HG02678 (cell line): Measurements from ENCODE around the gene ELAVL1.

ENCODE experiments used
- ATAC-seq: cut with Tn5 transposase; IDR thresholded peaks from one replicate; pipeline ENCODE4 v1.9.1; 2021; ENCODE audit warnings: mild to moderate bottlenecking, moderate library complexity; ENCODE audit not compliant: unreplicated experiment

ELAVL1 gene

DNA sequence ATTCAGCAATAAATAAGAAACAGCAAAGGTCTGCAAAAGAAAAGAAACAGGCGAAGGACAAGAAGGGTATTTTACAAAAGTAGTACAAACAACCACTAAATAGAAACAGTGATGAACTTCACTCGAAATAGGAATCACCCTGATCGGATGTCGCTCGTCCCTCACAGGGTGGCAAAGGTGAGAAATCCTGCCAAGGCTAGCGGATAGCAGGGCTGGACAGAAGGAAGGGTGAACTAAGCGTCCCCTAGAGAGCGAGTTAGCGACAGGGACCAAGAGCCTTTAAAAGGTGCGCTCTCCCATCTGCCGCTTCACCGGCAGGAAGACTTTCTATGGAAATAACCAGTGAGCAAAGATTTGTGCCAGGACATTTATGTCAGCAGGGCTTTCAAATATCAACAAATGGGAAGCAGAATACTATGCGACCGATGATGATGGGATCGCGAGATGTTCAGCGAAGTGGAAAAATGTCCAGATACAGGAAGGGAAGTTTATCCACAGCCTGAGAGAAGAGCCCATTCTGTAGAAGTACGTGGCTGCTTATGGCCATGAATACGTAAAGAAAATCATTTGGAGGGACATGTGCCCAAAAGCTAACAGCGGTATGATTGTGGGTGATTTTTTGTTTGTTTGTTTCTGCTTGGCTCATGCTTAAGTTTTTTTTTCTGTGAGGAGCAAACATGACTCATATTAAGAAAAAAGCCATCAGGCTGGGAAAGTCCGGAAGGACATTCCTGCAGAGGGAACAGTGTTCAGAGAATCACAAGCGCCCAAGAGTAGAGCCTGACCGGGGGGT is 18.9 kb downstream of the ELAVL1 start:
- ATAC-seq = no peak

DNA sequence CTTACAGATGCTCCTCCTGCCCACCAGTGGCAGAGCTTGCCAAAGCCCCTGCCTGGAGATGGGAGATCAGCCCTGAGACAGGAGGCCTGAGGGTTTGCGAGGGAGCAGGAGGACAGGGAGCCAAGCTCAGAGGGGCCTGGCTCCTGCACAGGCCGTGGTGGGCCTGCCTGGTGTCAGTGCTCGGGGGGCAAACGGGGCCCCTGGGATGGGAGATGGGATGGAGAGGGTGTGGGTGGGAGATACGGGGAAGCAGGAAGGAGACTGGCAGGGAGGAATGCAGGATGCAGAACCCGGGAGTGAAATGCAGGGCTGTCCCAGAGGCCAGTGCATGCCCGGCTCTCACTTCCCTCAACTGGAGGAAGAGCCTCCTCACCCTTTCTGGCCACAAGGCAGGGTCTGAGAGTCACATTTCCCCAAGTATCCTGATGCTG is 19.9 kb downstream of the ELAVL1 start:
- ATAC-seq = no peak

DNA sequence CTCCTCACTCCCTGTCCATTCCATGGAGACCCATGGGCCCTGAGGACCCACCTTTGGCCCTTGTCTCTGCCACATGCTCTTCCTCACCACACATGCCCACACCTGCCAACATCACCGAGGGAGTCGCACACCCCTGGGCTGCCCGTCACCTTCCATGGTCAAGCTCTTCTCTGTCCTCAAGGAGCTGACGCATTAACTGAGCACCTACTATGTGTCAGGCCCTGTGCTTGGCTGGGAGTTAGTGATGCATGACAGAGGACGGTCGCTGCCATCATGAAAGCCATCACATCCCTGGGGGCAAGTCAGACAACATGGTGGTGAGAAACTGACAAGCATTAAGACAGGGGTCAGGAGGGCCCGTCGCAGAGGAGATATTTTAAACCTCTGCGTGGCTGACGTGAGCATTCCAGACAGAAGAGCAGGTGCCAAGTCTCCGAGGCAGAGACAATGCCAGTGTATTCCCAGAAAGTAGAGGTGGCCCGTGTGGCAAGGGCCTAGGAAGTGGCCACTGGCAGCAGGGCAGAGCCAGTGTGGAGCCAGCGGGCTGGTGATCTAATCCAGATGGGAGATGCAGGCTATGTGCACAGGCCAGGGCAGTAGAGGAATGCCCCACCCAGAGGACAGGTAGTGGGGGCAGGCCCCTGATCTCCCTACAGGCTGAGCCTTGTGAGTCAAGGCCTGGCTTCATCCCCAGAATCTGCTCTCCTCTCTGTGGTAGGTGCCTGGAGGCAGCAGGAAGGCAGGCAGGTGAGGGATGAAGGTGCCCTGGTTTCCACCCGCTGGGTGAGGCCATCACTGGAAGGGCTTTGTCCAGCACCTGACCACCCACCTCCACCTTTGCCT is 21.2 kb downstream of the ELAVL1 start:
- ATAC-seq = no peak

DNA sequence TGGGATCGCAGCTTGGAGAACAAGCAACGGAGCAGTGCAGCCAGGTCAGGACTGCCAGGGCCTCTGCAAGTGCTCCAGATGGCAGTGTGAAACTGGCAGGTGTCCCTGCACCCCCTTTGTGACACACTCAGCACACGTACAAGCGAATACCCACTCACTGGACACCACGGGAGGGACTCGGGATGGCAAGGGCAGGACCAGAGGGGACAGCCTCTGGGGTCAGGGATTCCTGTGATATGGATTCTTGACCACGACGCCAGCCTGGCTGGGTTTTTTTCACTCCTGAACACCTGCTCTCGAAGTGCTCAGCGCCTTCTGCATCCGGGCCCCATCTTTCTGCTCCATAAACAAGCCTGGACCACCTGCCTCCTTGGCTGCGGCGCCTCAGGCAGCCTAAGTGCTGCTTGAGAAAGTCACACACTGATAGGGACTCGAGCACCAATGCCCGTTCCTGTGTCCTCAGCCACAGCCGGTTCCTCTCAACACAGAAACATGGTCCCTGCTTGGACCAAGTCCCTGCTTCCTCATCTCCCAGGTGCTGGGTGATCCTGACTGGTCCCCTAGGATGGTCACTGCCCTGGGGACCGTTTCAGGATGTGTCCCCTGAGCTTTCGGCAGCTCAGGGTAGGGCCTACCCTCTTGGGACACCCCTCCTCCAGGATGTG is 22.0 kb downstream of the ELAVL1 start:
- no peak for ATAC-seq

DNA sequence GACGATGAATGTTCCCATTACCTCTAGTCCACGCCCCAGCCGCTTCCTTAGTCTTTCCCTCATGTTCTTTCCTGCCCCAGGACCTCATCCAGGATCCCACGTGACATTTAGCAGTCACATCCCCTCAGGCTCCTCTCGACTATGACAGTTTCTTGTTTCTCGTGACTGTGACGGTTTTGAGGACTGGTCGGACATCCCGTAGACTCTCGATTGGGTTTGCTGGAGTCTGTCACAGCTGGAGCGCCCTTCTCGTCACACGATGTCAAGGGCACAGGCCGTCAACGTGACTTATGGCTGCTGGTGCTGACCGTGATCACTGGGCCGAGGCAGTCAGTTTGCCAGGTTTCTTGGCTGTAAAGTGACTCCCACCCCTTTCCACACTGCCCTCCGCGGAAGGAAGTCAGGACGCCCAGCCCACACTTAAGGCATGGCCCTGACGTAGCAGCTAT is 22.8 kb downstream of the ELAVL1 start:
- ATAC-seq = no peak

DNA sequence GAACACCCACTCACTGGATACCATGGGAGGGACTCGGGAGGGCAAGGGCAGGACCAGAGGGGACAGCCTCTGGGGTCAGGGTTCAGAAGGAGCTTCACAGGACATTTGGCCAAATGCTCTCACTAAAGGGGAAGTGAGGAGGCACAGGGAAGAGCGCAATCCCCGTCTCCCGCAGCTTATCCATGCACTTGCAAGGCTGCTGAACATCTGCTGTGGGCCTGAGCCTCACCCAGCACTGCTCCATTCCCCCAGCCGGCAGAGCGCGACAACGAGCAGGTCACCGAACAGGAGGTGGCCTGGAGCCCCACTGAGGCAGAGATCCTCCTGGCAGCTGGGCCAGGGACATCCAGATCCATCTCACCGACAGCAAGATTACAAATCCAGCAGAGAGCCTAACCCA is 23.3 kb downstream of the ELAVL1 start:
- ATAC-seq = no peak

DNA sequence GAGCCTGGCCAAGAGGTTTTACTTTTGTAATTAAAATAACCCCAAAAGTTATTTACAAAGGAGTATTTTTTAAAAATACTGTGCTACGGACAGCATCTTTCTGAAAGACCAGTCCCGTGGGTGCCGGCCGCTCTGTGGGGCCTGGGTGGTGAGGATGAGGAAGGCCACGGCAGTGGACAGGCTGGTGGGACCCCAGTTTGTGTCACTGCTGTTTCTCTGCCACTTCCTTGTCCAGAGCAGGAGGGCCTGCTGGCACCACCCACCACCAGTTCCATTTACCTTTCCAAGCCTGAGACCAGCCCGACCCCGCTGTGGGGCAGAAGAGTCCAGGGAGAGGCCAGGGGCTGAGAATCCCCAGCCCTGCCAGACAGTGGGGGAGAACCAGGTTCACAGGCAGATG is 23.8 kb downstream of the ELAVL1 start:
- no peak for ATAC-seq

DNA sequence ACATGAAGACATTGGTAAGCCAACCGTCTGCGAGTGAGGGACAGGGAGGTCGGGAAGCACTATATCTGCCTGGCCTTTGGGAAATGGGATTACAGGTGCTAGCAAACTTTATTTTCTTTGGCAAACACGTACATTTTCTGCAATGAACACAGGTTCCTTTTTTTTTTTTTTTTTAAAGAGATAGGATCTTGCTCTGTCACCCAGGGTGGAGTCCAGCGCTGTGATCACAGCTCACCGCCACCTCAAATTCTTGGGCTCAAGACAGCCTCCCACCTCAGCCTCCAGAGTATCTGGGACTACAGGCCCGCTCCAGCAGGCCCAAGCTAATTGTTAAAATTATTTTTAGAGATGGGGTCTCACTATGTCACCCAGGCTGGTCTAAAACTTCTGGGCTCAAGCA is 24.2 kb downstream of the ELAVL1 start:
- ATAC-seq = no peak

DNA sequence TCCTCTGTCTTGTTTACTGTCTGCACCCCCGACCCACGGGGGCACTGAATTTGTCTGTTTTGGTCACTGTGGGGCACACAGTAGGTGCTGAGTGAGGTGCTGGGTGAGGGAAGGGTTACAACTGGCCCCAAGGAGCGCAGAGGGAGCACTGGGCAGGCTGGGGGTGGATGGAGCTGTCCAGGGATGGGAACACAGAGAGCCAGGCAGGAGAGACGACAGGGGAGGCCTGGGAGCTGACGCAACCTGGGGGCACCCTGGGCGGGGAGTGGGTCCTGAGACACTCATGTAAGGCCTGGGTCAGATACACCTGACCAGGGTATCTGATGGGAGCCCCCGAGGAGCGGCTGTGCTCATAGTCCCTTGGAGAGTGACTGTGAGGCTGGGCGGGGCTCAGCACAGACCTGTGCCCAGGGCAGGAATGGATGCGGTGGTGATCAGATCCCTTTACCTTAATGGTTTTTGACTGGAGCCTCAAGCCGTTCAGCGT is 24.8 kb downstream of the ELAVL1 start:
- no peak for ATAC-seq

DNA sequence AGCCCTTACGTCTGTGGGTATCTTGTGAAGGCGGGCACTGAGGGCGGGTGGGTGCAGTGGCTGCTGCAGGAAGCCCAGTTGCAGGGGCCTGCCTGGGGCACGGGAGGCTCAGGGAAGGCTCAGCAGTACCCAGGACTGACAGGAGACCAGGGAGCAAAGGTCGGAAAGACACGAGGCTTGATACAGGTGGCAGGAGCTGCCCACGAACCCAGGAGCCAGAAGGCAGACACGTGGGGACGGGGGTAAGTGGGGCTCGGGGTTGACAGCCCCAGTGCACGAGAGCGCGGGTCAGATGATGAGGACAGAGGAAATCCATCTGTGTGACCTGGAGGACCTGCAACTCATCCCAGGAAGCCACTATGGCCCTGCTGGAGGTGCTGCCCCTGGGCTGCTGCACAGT is 25.3 kb downstream of the ELAVL1 start:
- ATAC-seq = no peak

DNA sequence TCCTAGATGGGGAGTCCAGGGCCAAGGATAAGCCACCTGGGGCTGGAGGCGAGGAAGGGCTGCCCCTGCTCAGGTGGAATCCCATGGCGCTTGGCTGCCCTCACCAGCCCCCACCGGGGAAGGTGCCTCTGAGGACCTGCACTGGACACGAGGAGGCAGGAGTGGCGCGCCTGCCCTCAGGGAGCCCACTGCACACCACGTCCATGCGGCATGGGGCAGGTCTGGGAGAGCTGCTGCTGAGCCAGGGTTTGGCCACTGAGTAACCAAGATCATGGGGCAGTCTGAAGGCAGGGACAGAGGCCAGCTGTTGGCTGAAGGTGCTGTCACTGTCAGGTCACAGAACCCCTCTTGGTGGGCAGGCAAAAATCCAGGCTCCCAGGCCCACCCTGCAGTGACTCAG is 25.9 kb downstream of the ELAVL1 start:
- no peak for ATAC-seq

DNA sequence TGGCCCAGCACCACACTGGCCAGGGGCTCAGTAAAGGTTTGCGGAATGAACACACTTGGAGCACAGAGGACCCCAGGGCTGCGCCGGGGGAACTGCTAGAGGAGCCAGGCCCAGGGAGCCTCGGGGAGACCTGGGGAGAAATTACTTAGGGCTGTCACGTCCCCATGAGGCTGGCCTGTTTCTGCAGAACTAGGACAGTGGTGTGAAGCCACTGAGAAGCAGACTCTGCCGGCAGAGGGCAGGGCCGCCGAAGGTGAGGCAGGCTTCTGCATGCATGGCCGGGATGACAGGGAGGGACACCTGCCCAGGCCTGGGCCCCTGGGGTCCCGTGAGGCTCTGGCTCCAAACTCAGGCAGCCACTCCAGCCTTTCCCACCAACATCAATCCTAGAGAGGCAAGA is 26.4 kb downstream of the ELAVL1 start:
- no peak for ATAC-seq

DNA sequence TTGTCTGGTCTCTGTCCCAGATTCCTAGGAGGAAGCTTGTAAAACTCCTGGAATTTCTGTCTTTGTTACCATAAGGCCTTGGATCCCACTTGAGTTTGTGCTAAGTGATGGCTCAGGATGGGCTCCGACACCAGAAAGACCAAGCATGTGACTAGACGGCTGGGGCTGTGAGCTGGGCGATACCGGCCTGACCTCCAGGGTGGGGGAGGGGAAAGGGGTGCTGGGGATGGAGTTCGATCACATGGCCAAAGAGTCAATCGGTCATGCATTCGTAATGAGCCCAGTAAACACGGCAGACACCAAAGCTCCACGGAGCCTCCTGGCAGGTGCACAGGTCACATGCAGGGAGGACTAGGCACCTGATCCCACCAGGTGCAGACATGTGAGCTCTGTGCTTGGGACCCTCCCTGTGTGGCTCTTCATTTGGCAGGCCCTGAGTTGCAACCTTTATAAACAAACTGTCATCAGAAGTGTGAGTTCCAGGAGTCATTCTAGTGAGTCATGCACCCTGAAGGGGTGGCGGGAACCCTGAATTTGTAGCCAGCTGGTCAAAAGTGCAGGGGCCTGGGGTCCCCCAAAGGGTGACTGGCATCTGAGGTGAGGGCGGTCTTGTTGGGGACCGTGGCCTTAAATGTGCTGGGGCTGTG is 27.1 kb downstream of the ELAVL1 start:
- ATAC-seq = no peak

DNA sequence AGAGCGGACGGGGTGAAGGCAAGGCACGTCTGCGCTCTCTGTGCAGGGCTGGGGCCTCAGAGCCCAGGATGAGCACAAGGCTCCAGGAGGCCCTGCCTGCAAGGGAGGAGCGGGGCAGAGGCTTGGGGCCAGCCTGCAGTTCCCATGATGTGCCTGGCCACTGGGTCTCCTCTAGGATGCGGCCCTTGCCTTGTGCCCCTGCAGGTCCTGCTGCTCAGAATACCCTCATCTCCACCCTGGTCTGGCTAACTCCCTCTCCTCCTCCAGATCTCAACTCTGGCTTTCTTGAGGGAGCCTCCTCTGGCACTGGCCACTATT is 27.8 kb downstream of the ELAVL1 start:
- ATAC-seq = no peak

DNA sequence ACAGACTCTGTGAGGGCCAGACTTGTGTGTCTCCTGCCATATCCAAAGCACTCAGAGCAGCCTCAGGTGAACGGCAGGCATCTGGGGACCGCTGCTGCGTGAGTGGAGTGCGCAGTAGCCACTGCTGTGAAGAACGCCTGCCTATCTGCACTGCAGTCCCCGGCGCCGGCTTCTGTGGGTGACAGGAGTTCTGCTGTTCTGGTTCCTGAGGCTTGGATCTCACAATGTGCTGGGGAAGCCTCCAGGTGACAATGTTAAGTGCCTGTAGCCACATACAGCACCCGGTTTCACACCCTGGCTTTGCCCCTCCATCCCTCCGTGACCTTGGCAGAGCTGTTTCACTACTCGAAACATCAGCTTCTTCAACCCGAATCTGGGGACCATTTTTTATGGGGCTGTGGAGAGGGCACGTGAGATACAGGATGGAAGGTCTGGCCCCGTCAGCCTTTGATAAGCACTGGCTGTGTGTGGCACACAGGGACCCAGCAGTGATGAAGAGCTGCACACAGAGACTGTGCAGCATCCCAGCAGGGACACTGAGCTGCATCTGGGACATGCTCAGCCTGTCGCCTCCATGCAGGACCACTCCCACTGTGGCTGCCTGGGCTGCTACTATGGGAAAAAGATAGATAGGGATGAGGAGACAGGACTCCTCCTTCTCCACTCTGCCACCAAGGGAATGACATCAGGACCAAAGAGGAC is 28.3 kb downstream of the ELAVL1 start:
- no peak for ATAC-seq

DNA sequence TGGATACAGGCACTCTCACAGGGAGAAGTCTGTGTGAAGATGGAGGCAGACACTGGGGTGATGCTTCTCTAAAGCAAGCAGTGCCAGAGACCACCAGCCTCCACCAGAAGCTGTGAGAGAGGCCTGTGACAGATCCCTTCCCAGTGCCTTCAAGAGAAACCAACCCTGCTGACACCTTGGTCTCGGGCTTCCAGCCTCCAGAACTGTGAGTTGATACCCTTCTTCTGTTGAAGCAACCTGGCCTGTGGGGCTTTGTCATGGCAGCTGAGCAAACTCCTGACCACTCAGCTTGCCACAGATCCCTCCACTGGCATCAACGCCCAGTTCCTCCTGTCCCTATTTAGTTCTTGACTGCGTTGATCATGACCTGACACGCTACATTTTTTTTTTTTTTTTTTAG is 29.0 kb downstream of the ELAVL1 start:
- ATAC-seq = no peak

DNA sequence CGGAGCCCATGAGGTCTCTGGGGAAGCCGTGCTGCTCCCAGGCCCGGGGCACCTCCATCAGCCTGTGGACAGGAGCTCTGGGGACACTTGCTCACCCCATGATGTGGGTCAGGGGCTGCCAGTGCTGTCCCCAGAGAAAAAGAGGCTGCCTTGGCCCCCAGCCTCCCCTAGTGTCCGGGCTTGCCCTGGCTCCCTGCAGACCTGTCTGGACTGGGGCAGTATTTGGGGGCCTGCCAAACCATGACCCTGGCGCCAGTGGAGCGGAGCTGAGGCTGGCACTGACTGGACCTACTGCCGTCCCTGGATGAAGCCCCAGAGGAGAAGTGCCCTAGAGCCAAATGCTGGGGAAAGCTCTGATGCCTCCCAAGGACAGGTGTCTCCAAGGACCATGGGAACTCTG is 30.4 kb downstream of the ELAVL1 start:
- no peak for ATAC-seq

DNA sequence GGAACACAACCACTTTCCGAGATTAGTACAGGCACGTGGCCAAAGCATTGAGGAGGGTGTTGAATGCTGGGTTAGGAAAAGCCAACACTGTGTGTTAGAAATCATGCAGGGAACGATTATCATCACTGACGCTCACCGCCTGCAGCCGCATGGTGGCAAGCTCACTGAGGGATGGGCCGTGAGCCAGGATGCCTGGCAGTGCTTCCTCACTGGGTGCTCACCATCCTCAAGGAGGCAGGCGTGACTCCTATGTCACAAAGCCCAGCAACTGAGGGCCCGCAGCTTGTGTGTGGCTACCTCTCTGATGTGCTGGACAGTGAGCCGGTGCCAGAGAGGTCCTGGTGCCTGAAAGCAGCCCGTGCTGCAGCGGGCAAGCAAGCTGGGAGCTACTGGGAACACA is 31.6 kb downstream of the ELAVL1 start:
- no peak for ATAC-seq

DNA sequence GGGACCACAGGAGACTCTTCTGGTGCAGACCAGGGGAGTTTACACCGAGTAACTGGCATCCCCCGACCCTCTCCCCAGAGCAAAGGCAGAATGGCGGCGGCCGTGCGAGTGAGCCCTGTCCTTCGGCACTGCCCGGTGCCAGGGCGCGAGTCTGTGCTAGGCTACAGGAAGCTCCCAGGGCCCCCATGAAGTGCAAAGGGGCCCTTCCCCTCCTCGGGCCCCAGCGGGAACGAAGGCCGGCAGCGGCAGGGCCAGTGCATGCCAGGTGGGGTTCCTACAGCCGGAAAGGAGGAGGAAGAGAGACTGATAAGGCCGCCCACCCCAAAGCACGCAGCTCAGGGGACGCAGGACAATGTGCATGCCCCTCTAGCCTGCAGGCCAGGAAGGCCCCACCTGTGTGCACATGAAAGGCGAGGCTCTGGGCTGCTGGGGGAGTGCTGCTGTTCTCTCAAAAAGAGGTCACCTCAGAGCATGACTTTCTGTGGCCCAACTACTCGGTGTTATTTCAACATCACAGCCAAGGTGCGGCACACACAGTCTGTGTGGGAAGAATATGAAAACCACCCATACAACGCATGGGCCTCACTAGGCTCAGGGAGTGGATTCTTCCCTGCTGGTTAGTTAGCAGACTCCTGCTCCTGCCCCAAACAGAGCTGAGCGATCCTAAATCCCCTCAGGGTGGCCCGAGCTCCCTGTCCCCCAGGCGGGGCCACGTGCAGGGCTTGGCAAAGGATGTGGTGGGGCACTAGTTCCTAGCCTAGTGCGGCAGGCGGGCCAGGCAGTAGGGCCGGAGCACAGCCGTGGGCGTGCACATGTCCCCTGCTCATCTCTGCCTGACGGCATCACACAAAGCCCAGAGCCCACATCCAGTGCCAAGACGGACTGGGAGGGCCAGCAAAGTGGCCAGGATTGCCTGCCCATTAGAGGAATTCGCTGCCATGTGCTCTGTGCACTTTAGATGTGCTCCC is 33.6 kb downstream of the ELAVL1 start:
- no peak for ATAC-seq
